Measurements from ENCODE around the gene SMIM35.

Gene SMIM35

DNA sequence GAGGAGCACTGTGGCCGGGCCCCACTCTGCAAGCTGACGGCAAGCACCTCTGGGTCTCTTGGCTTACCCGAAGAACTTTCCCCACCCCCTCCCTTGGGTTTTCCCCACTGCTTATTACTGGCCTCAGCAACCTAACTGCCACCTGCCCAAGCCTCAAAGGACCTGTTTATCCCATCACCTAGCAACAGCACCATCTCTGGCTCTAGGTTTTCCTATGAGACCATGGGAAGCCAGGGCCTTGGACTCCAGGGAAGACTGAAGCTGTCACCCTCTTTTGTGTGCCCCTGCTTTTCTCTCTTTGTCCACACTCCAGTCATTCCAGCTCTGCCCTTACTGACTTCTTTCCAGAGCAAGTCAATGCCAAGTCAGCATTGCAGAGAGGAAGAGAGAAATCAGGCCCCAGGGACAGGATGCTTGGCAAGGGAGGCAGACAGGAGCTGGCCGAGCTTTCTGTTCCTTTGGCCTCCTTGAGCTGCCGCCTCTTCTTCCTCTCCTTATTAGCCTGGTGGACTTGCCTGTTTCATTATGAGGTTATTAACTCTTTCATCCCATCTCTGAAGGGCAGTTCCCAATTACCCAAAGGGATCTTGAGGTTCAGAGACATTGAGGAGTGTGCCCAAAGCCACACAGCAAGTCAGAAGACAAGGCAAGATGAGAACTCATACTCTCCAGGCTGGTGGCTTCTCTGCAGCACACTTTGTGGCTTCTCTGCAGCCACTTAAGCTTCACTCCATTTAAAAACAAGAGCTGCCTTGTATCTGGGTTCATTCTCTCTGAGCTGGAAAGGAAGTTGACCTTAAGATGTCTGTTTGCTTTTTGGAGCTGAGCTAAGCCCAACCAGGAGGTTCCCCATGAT is at the start of gene SMIM35:
SMIM35 (minus strand) TSS at position 51 of the 856 bp plus-strand sequence. CDS start 206 bp downstream, outside the sequence.
- peak; percentile 51 for DNase-seq

DNA sequence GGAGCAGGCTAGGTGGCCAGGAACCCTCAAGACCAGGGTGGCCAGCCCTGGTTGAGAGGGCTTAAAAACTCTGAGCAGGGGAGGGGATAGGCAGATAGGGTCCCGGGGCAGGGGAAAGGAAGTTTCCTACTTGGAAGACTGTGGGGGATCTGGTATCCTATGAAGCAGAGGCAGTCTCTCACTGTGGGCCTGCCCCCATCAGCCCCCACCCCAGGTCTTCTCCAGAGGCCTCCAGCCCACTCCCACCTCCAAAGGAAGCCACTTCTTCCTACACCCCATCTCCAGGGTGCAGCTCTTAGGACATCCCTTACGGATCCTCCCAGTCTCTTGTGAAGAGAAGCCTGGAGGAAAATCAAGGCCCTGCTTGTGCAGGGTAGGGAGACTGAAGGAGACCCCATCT is 49.6 kb upstream of the SMIM35 start:
- no peak for DNase-seq

DNA sequence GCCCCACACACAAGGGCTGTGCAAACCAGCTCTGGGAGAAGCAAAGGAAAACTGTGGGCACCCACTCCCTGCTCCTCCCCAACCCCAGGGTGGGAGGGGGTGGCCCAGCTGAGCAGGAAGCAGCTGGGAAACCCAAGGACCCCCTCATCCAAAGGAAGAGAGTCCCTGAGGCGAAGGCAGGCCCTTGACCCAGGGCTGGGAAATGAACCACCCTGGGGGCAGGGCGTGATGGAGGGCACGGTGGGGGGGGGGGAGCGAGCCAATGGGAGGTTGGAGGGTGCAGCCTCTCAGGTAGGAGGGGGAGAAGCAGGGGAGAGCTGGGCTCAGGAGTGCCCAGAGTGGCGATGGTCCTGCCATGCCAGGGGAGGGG is 49.0 kb upstream of the SMIM35 start:
- no peak for DNase-seq

DNA sequence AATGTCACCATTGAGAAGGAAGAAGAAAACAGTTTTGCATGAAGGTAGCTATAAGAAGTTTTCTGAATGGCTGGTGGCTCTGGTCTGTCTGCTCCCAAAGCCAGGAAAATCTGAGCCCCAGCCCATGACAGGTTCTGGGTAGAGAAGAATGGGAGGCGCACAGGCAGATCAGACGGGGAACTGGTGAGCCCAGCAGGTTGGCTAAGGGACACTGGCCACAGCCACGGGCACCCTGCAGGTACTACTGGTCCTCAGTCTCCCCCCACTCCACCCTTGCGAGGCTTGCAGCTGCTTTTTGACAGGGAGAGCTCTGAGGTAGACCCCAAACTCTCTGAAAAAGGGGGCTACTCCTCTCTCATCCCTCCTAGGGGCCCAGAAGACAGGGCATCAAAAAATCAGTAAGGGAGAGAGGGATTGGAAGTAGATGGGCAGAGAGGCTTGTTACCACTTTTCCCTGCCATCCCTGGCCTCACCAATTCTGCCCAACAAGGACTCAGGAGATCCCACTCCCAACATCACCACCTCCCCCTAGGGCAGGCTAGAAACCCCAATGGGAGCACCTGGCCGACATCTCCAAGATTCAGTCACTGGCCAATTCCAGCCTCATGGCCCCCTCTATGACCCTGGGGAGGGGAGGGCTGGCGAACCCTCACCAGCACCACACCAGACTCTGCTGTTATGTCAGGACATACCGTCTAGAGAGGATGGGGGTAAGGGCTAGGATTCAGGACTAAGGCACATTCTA is 48.5 kb upstream of the SMIM35 start:
- DNase-seq = no peak

DNA sequence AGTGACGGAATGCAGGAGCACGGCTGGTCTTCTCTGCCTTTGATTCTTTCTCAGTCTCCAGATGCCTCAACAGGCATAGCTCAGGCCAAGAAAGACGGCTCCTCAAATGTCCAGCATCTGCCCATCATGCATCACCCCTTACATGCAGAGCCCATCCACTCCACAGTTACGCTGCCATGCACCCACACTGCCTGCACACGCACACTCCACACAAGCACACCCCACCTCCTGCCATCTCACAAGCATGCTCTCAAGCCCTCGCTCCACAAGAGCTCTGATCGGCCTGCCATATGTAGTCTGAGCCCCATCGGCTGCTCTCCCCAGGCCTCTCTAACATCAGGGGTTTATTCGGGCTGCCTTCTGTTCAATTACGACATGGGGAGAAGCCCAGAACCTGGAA is 47.1 kb upstream of the SMIM35 start:
- no peak for DNase-seq

DNA sequence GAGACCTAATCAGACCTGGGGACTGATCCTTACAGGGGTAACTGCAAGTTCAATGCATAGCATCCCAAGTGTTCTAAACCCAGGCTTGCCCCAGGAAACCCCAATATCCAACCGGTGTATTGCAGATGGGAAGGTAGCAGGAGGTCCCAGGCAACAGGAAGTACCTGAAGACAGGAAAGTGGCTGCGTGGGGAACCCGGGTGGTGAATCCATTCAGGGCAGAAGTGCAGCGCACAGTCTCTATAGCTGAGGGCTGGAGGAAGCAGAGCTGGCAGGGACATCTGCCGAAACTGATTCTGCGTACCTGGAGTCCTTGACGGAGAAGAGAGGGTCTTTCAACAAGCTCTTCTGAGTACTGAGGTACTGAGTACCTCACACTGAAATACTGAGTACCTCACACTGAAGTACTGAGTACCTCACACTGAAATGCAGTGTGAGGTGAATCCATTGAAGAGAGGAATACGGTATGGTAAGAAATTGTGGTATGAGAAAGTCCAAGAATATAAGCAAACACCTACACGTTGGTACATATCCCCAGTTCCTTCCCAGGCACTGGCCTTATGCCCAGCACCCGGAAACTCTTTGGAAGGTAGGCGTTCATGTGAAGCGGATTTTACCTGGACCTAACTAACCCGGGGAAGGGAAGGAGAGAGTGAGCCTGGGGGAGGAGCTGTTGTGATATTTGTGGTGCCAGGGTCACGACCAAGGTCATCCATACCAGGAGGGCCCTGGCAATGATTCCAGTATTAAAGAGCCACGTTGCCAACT is 45.8 kb upstream of the SMIM35 start:
- DNase-seq = no peak

DNA sequence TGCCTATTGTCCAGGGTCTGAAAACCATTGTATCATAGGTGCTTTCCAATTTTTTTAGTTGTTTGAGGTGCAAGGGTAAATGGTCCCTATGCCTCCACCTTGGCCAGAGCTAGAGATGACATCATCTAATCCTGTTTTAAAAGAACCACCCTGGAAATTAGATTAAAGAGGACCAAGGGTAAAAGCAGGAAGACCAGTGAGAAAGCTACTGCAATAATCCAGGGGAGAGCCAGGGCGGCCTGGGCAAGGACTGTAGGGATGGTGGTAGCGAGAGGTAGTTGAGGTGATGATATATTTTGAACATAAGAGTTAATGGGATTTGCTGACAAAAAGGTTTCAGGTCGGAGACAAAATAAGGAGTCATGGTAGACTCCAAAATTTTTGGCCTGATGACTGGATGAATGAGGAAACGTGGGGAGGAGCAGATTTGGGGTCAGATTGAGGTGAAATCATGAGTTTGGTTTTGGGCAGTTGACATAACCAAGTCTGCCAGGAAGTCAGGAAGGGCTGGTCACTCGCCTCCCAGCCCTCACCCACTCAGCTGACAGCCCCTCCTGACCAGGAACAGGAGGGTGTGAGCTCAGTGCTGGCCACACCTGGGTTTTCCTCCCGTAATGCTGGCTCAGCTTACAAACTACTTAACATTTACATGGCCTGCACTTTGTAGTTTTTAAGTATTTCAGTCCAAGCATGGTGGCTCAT is 42.9 kb upstream of the SMIM35 start:
- peak; percentile 79 for DNase-seq

DNA sequence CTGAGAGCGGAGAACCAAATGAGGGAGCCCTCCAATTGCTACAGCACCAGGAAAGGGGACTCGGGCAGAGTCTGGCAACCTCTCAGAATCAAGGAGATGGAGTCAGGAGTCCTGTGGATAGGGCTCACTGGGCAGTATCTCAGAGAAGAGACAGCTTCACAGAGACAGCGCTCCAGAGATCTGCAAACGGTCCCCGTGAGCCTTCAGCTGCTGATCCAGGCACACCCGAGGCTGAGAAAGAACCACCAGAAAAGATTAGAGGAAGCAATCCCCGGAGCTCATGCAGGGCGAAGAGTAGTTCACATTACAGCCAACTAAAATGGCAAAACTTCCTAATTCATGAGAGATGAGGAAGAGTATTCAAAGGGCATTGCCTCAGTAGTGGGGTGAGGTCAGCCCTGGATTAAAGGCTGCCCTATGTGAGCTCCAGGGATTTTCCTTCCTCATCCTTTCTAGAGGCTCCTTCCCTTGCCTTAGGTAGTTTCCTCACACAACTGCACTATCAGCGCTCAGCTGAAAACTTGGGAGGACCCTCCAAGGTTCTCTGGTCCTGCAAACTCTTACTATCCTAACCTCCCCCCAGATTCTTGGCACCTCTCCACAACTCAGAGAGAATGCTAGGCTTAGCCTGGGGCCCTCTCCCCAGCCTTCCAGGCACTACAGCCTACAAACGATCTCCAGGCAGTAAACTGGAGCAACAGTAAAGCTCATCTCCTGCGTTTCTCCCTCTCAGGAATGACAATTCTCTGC is 42.1 kb upstream of the SMIM35 start:
- peak; percentile 30 for DNase-seq

DNA sequence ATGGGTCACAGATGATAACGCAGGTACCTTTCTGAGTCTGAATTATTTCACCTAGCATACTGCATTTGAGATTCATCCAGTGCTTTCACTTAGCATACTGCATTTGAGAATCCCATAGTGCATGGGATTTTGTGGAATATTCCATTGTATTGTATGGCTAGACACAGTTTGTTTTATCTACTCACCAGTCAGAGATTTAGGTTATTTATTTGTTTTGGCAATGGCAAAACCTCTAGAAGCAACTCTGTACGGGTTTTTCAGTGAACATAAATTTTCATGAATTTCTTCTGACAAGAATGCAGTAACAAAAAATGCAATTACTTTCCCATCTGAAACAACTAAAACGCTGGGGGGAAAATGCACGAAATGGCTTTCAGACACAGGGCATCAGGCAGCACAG is 41.5 kb upstream of the SMIM35 start:
- DNase-seq = no peak

DNA sequence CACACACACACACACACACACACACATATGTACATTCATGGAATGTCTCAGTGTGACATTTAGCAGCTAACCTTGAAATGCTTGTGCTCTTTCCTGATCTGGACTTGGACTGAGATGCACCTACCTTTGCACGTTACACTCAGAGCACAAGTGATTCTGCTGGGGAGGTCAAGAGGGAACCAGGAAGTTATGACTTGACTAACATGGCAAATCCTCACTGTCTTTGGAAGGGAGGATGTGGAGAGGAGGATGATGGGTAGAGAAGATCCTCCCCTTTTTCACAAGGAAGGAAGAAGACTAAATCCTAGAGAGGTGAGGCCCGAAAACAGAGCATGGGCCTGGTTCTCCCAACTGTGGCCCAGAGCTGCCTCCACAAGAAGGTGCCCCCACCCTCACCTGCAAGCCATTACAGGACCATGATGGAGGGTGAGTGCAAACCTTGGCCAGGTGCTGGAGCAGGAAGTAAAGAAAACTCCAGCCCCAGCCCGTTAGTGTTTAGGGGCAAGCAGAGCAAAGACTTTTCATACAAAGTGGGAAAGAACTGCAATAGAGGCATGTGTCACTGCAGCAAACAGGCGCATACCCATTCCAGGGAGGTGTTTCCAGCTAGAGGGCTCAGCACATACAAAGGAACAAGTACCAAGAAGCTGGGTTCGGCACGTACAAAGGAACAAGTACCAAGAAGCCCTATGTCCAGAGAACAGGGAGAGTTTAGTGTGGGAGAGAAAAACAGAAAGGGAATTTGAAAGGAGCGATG is 39.5 kb upstream of the SMIM35 start:
- DNase-seq = no peak

DNA sequence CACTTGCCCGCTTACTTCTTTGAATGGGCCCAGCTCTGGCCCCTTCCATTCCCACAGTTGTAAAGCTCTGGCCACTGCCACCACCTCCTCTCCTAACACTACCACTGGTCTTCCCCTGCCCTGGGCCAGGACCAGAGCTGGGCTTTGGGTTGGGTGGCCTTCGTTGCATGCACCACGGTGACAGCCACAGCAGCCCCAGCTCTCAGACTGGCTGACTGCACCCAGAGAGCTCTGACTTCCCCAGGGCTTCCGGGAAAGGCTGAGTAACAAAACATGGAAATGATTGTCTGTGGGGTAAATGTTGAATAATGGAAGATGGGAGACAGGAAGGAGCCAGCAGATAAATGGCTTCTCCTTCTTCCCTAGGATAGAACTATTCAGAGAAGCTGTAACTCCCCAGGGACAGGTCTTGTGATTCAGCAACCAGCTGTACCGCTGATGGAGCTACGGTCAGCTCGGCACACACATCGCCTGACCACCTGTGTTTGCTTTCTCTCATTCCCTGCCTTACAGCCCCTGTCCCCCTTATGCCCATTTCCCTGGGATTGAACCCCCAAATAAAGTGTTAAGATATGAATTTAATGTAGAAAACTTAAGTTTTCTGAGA is 38.3 kb upstream of the SMIM35 start:
- no peak for DNase-seq

DNA sequence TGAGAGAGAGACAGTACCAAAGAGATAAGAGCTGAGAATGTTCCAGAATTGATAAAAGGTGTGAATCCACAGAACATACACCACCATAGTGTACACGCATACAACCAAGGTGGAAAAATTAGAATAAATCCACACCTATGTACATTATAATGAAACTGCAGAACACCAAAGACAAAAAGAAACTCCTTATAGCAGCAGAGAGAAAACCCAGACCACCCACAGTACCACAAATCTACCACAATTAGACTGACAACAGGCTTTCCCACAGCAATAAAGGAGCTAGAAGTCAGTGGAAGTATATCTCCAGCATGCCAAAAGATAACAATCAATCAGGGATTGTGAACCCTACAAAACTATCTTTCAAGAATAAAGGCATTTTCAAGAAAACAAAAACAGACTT is 34.0 kb upstream of the SMIM35 start:
- DNase-seq = no peak

DNA sequence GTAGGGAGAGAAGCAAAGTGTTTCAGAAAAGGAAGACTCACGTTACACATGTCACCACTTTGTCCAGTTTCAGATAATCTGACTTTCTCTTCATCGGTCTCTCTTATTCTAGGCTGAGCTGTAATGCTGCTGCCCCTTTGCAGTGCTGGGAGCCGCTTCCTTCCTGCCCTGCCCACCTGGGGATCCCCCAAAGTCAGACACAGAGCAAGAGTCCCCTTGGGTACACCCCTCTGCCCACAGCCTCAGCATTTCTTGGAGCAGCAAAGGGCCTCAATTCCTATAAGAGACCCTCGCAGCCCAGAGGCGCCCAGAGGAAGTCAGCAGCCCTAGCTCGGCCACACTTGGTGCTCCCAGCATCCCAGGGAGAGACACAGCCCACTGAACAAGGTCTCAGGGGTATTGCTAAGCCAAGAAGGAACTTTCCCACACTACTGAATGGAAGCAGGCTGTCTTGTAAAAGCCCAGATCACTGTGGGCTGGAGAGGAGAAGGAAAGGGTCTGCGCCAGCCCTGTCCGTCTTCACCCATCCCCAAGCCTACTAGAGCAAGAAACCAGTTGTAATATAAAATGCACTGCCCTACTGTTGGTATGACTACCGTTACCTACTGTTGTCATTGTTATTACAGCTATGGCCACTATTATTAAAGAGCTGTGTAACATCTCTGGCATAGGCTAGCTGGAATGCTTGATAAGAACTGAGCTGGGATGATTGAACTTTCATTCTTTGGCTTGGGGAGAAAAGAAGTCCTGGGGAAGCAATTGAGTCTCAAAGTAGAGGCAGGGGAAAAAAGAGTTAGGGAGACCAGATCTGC is 31.2 kb upstream of the SMIM35 start:
- DNase-seq = no peak

DNA sequence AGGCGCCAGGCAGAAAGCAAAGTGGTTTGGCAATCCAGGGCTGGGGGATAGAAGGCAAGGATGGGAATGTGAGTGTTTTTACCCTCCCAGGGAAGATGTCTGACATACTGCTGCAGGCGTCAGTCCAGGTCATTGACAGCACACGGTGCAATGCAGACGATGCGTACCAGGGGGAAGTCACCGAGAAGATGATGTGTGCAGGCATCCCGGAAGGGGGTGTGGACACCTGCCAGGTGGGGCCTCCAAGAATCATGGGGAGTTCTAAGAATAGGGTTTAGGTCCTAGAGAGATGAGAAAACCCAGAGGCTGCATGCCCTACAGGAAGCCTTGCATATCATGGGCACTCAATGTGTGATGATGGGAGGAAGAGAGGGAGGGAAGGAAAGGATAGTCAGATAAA is 28.3 kb upstream of the SMIM35 start:
- DNase-seq = no peak

DNA sequence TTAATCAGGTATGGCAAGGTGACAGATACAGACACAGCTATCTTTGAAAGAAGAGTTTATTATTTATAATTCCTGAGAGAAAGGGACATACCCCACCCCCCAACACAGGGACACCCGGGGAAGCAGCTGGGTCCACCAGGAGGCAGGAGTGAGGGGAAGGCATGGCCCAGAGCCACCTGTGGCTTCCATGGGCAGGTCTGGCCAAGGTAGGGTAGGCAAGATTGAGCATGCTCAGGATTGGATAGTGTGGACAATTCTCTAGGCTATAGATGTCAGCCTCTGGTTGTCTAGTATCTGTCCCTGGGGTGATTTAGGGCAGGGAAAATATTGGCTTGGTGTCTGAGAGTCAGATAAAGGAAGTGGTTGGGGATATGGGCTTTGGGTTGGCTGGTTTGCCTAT is 27.5 kb upstream of the SMIM35 start:
- DNase-seq = no peak

DNA sequence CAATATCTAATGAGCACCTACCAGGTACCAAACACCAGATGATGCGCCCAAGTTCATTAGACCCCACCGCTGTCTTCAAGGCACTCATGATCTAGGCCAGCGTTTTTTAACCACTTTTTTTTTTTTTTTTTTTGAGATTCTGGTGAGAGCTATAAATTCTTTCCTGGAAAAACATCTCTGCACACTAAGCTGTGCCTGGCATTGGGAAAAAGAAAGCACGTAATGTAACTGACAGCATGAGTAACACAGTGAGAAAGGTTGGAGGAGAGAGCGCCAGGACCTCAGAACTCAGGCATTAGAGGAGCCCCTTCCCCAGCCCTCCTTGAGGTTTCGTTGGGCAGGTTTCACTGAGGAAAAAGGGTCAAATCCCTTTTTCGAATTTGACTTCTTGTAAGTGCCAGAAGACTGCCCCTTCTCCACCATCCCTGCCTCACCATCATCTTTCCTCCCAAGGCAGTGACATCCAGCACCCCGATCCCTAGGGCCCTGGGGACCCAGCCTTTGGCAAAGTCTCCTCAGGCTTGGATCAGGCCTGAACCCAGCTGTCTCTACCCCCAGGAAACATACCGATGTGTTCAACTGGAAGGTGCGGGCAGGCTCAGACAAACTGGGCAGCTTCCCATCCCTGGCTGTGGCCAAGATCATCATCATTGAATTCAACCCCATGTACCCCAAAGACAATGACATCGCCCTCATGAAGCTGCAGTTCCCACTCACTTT is 26.1 kb upstream of the SMIM35 start:
- DNase-seq = no peak

DNA sequence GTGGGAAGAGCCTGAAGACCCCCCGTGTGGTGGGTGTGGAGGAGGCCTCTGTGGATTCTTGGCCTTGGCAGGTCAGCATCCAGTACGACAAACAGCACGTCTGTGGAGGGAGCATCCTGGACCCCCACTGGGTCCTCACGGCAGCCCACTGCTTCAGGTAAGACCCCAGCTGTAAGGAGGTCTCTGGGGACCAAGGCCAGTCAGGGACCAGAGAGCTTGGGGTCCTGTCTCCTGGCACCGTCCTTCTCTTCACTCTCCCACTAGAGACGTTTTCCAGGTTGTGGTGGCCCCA is 24.9 kb upstream of the SMIM35 start:
- DNase-seq = no peak

DNA sequence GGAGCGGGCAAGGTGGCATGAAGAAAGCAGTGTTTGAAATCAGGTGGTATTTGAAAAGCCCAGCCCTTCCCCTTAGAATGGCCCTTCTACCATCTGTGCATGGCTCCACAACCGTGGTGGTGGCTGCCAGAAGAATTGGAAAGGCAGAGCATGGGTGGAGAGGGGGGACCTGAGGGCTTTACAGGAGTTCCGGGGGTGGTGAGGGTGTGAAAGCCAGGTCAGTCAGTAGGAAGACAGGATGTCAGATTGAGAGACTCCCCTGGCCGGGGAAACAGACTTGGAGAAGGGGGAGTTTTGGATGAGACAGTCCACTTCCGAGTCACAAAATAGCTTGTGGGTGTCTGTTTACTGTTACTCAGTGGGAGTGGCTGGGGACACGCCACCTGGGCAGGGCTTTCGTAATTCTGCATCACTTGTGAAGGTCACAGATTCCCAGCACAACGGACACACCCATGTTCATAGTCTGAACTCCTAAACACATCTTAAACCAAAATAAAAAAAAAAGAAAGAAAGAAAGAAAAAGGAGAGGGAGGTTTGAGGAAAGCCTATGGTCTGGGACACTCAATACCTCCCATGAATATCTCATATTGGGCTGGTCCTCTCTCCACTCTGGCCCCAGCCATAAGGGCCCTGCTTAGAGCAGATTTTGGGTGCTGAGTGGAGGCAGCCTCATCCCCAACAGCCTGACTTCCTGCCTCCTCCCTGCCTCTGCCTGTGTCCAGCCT is 24.4 kb upstream of the SMIM35 start:
- no peak for DNase-seq

DNA sequence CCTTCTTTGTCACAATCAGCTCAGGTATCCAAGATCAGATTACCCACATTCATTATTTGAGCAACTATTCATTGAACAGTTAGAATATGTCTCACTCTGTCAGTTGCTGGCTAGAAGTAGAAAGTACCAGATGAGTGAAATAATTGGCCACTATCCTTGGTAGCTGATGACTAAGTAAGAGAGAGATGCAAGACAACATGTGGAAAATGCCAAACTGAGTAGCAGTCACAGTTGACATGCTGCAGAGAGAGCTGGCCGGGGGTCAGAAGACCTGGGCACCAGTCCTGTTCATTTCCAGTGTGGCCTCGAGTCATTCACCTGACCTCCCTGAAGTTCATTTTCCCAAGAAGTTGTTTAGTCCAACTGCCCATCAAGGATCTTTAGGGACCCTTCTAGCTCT is 22.5 kb upstream of the SMIM35 start:
- DNase-seq = no peak

Data from RPMI8226 (cell line).